ENCODE results near the gene DPP9. TPM values are rescaled to one million over a fixed set of nuclear protein-coding genes. Genes with fewer than 3 reads are reported as not detected.
A peak's percentile ranks its signal among the peaks of the same experiment; 100 is the strongest.

The DPP9 gene
- total RNA-seq, 1 donor from 2014 or later = 31.5 TPM

DNA sequence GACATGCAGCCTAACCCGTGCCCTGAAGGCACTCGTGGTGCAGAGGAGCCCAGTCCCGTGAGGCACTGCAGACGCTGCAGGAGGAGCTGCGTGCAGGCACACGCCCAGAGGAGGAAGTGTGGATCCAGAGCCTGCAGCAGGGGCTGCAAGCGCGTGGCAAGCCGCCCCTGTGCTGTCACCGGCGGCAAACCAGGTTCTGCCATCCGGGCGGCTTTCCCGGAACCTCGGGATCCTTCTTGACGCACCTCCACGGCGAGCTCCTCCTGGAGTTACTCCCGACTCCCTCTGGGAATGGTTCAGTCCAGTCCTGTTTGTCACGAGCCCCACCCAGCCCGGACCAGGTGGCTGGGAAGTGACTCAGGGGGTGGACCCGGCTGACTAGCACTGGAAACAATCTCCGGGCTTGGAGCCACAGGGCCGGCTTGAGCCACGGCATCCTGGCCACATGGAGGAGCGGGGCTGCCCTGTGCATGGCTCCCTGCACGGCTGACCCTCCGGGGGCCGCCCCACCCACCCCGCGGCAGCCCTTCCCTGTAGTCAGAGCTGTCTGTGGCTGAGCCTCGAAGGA, 10.2 kb downstream of the DPP9 start:
- Mint-ChIP-seq H3K27me3 (ENCODE audit: low read depth) (no peaks in the 10 kb centered on the region), H3K27ac (ENCODE audit: unreplicated experiment) (peak overlapping the region; percentile 80), H3K4me1 (ENCODE audit: low read depth) (peaks cover 59% of the 10 kb centered on the region), H3K9me3 (ENCODE audit: low read depth) (no peaks in the 10 kb centered on the region), H3K36me3 (ENCODE audit: low read depth) (peaks cover 15% of the 10 kb centered on the region), H3K4me3 (ENCODE audit: unreplicated experiment) (no peak overlapping the region)
- no peak for DNase-seq (ENCODE audit: low spot score)
- TF ChIP-seq CTCF (IDR thresholded peaks at IDR 0.05) = no peak

DNA sequence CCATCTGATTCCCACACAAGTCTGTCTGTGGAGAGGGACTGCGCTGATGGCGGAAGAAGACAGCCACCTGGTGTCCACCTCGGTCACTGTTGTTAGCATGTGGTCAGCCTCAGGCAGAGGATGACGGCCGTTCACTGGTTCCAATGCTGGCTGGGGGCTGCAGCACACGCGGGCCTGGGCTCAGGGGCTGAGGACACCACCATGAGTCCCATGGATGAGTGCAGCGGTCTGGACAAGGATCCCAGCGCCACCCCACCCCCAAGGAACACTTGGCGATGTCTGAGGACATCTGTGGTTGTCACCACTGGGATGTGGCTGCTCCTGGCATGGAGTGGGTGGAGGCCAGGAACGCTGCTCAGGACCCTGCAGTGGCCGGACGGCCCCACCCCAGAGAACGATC, 10.9 kb downstream of the DPP9 start:
- no peak overlapping the region for H3K4me3 Mint-ChIP-seq (ENCODE audit: unreplicated experiment)
- H3K4me1 Mint-ChIP-seq (ENCODE audit: low read depth) = peaks cover 59% of the 10 kb centered on the region
- H3K9me3 Mint-ChIP-seq (ENCODE audit: low read depth) = no peaks in the 10 kb centered on the region
- peaks cover 15% of the 10 kb centered on the region for H3K36me3 Mint-ChIP-seq (ENCODE audit: low read depth)
- no peak overlapping the region for H3K27ac Mint-ChIP-seq (ENCODE audit: unreplicated experiment)
- TF ChIP-seq CTCF (IDR thresholded peaks at IDR 0.05) = no peak
- no peak for DNase-seq (ENCODE audit: low spot score)
- no peaks in the 10 kb centered on the region for H3K27me3 Mint-ChIP-seq (ENCODE audit: low read depth)

DNA sequence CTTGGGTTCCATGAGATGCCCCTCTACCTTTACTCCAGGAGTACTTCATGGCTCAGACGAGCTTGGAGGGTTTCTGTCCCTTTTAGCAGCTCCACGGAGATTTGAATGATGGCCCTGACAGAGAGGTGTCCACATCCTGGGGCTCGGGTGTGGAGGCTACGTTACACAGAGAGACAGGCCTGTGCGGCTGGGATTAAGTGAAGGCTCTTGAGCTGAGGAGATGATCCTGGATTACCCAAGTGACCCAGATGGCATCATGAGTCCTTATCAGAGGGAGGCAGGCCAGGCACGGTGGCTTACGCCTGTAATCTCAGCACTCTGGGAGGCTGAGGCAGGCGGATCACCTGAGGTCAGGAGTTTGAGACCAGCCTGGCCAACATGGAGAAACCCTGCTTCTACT, 12.4 kb downstream of the DPP9 start:
- H3K36me3 Mint-ChIP-seq (ENCODE audit: low read depth) = peaks cover 16% of the 10 kb centered on the region
- no peak overlapping the region for H3K27ac Mint-ChIP-seq (ENCODE audit: unreplicated experiment)
- peaks cover 53% of the 10 kb centered on the region for H3K4me1 Mint-ChIP-seq (ENCODE audit: low read depth)
- no peak for DNase-seq (ENCODE audit: low spot score)
- no peak overlapping the region for H3K4me3 Mint-ChIP-seq (ENCODE audit: unreplicated experiment)
- H3K27me3 Mint-ChIP-seq (ENCODE audit: low read depth) = no peaks in the 10 kb centered on the region
- TF ChIP-seq CTCF (IDR thresholded peaks at IDR 0.05) = no peak
- H3K9me3 Mint-ChIP-seq (ENCODE audit: low read depth) = no peaks in the 10 kb centered on the region

- no peak for DNase-seq (ENCODE audit: low spot score)
- Mint-ChIP-seq H3K27me3 (ENCODE audit: low read depth) (no peaks in the 10 kb centered on the region), H3K36me3 (ENCODE audit: low read depth) (peaks cover 16% of the 10 kb centered on the region), H3K27ac (ENCODE audit: unreplicated experiment) (no peak overlapping the region), H3K9me3 (ENCODE audit: low read depth) (no peaks in the 10 kb centered on the region), H3K4me3 (ENCODE audit: unreplicated experiment) (no peak overlapping the region), H3K4me1 (ENCODE audit: low read depth) (peaks cover 51% of the 10 kb centered on the region)
- TF ChIP-seq CTCF (IDR thresholded peaks at IDR 0.05) = no peak
These were observed 13.4 kb downstream of the DPP9 start for GRCh38 chr19:4710281-4710600.

- no peaks in the 10 kb centered on the region for H3K27me3 Mint-ChIP-seq (ENCODE audit: low read depth)
- no peak for DNase-seq (ENCODE audit: low spot score)
- no peak overlapping the region for H3K4me3 Mint-ChIP-seq (ENCODE audit: unreplicated experiment)
- TF ChIP-seq CTCF (IDR thresholded peaks at IDR 0.05) = no peak
- H3K27ac Mint-ChIP-seq (ENCODE audit: unreplicated experiment) = peak overlapping the region; percentile 52
- H3K9me3 Mint-ChIP-seq (ENCODE audit: low read depth) = no peaks in the 10 kb centered on the region
- peaks cover 50% of the 10 kb centered on the region for H3K4me1 Mint-ChIP-seq (ENCODE audit: low read depth)
- H3K36me3 Mint-ChIP-seq (ENCODE audit: low read depth) = peaks cover 15% of the 10 kb centered on the region
These were observed 14.0 kb downstream of the DPP9 start for GRCh38 chr19:4709440-4710280.

All from chondrocyte (in vitro differentiated cells).